GM23248 (cell line): ENCODE data around the gene PLXNA1. TPM values are rescaled to one million over a fixed set of nuclear protein-coding genes. Genes with fewer than 3 reads are reported as not detected.

Experiments
- DNase-seq: peaks from one replicate; pipeline ENCODE4 v3.0.0-alpha.2; 2015
- H2AFZ ChIP-seq: fragments of 200-600 bp; sonication (generic); 2 replicates; pipeline ENCODE4 v1.6.1; 2016; ENCODE audit warnings: antibody characterized with exemption
- H3F3A ChIP-seq: fragments of 200-600 bp; sonication (generic); 2 replicates; pipeline ENCODE4 v1.6.1; 2016; ENCODE audit warnings: mild to moderate bottlenecking, antibody characterized with exemption, mixed run types; ENCODE audit not compliant: insufficient read depth
- H3K27ac ChIP-seq: fragments of 200-600 bp; sonication (generic); 2 replicates; pipeline ENCODE4 v1.5.1; 2016; ENCODE audit warnings: mild to moderate bottlenecking
- H3K27me3 ChIP-seq: fragments of 200-600 bp; sonication (generic); replicated peaks from 2 replicates; pipeline ENCODE4 v1.6.1; 2016; ENCODE audit warnings: mild to moderate bottlenecking; ENCODE audit not compliant: insufficient read depth
- H3K36me3 ChIP-seq: fragments of 200-600 bp; sonication (generic); 2 replicates; pipeline ENCODE4 v1.6.1; 2016; ENCODE audit warnings: low read depth, mild to moderate bottlenecking
- H3K4me1 ChIP-seq: fragments of 200-600 bp; sonication (generic); 2 replicates; pipeline ENCODE4 v1.6.1; 2016; ENCODE audit warnings: mild to moderate bottlenecking; ENCODE audit not compliant: insufficient read depth
- H3K4me2 ChIP-seq: fragments of 200-600 bp; sonication (generic); one replicate; pipeline ENCODE4 v1.6.1; 2016; ENCODE audit warnings: mild to moderate bottlenecking; ENCODE audit not compliant: unreplicated experiment
- H3K4me3 ChIP-seq: fragments of 200-600 bp; sonication (generic); 2 replicates; pipeline ENCODE4 v1.5.1; 2016; ENCODE audit warnings: mild to moderate bottlenecking
- H3K79me2 ChIP-seq: fragments of 200-600 bp; sonication (generic); 2 replicates; pipeline ENCODE4 v1.6.1; 2016; ENCODE audit warnings: mild to moderate bottlenecking; ENCODE audit not compliant: insufficient read depth
- H3K9ac ChIP-seq: fragments of 200-600 bp; sonication (generic); 2 replicates; pipeline ENCODE4 v1.6.1; 2016; ENCODE audit warnings: mild to moderate bottlenecking
- H3K9me2 ChIP-seq: fragments of 200-600 bp; sonication (generic); 2 replicates; pipeline ENCODE4 v1.6.1; 2016; ENCODE audit warnings: mixed run types, mild to moderate bottlenecking, moderate library complexity; ENCODE audit not compliant: insufficient read depth
- H3K9me3 ChIP-seq: fragments of 200-600 bp; sonication (generic); one replicate; pipeline ENCODE4 v1.6.1; 2017; ENCODE audit warnings: low read depth
- H4K20me1 ChIP-seq: fragments of 200-600 bp; sonication (generic); 2 replicates; pipeline ENCODE4 v1.6.0; 2016; ENCODE audit not compliant: insufficient read depth
- EZH2 ChIP-seq: fragments of 200-600 bp; sonication (generic); IDR thresholded peaks from 2 replicates; pipeline ENCODE4 v1.6.1; 2018; ENCODE audit warnings: antibody characterized with exemption, mild to moderate bottlenecking; ENCODE audit not compliant: insufficient read depth, poor library complexity, severe bottlenecking
- EZH2phosphoT487 ChIP-seq: fragments of 200-600 bp; sonication (generic); IDR thresholded peaks from 2 replicates; pipeline ENCODE4 v1.6.1; 2018; ENCODE audit warnings: antibody characterized with exemption, moderate library complexity, mild to moderate bottlenecking, low read depth; ENCODE audit not compliant: insufficient read depth
- WGBS, 2 experiments: methylation state at CpG; one replicate each; pipeline ENCODE4 v1.1.6; 2015 to 2017; ENCODE audit warnings: low lambda C conversion rate in 2 of 2, low coverage in 1 of 2; ENCODE audit errors: missing lambda C conversion rate in 2 of 2; 5-methylcytosine and 5-hydroxymethylcytosine counted together
- in situ Hi-C: fragments of 300-500 bp; cut with MboI; formaldehyde crosslinking; loops from 2 replicates; pipeline ENCODE4 v1.15.0; 2020
- polyA plus RNA-seq: library from polyadenylated mRNA; unstranded; fragments of >200 nt; fragmentation: Nextera tagmentation; extraction: Ambion mirVana; gene quantifications from 2 replicates; pipeline ENCODE4 v1.2.1, GENCODE V29; 2016
- total RNA-seq: library from RNA; depleted of rRNA; stranded (reverse); fragments of >200 nt; shearing (Covaris generic); gene quantifications from 2 replicates; pipeline ENCODE4 v1.2.3, GENCODE V29; 2014

PLXNA1 gene
- total and polyA plus RNA-seq, 2 experiments from 2014 or later: 13.4 to 84.7 TPM

GRCh38 chr3:126995926-126996512, 13.1 kb downstream of the PLXNA1 start:
- peaks cover 7% of the 10 kb centered on the region for H3K4me1 ChIP-seq
- H3K9me2 ChIP-seq: no peaks in the 10 kb centered on the region
- peaks cover 100% of the 10 kb centered on the region for H3K79me2 ChIP-seq
- no peaks in the 10 kb centered on the region for H4K20me1 ChIP-seq
- WGBS, 2 experiments: 78 to 87% methylated on average over 11 of the region's 11 CpGs
- no peaks in the 10 kb centered on the region for H3K27me3 ChIP-seq
- H3K9me3 ChIP-seq: no peaks in the 10 kb centered on the region
- no peak overlapping the region for H3K4me3 ChIP-seq
- in situ Hi-C loops: no loop called here
- no peak overlapping the region for H2AFZ ChIP-seq
- no peaks in the 10 kb centered on the region for H3F3A ChIP-seq
- H3K4me2 ChIP-seq: no peak overlapping the region
- H3K36me3 ChIP-seq: no peaks in the 10 kb centered on the region
- TF ChIP-seq EZH2phosphoT487 (no peak), EZH2 (no peak)
- H3K27ac ChIP-seq: no peak overlapping the region
- DNase-seq: no peak
- no peak overlapping the region for H3K9ac ChIP-seq

- DNase-seq: peak; percentile 88
- in situ Hi-C loops: no loop called here
- no peak overlapping the region for H3K4me3 ChIP-seq
- no peak overlapping the region for H3K9ac ChIP-seq
- peak overlapping the region; percentile 20; the same call in 1 of the 2 replicates for H3K27ac ChIP-seq
- 38 to 39% methylated on average over 7 of the region's 7 CpGs for WGBS, 2 experiments
- no peak overlapping the region for H2AFZ ChIP-seq
- no peaks in the 10 kb centered on the region for H3K36me3 ChIP-seq
- no peaks in the 10 kb centered on the region for H4K20me1 ChIP-seq
- H3K79me2 ChIP-seq: peaks cover 99% of the 10 kb centered on the region
- no peaks in the 10 kb centered on the region for H3F3A ChIP-seq
- H3K27me3 ChIP-seq: no peaks in the 10 kb centered on the region
- TF ChIP-seq EZH2phosphoT487 (no peak), EZH2 (no peak)
- no peaks in the 10 kb centered on the region for H3K9me3 ChIP-seq
- H3K9me2 ChIP-seq: no peaks in the 10 kb centered on the region
- H3K4me1 ChIP-seq: peaks cover 16% of the 10 kb centered on the region
- no peak overlapping the region for H3K4me2 ChIP-seq
Observed at GRCh38 chr3:126996905-126997304, 14.0 kb downstream of the PLXNA1 start.

- H3K27ac ChIP-seq: peak overlapping the region; percentile 20; the same call in 1 of the 2 replicates
- TF ChIP-seq EZH2: no peak
- no peak for TF ChIP-seq EZH2phosphoT487
Observed at GRCh38 chr3:126997455-126998038, 14.6 kb downstream of the PLXNA1 start.

GRCh38 chr3:126998320-126998719, 15.4 kb downstream of the PLXNA1 start:
- Histone ChIP-seq H3K27me3 (no peaks in the 10 kb centered on the region), H4K20me1 (no peaks in the 10 kb centered on the region), H3K9ac (no peak overlapping the region), H3K36me3 (no peaks in the 10 kb centered on the region), H3K9me3 (no peaks in the 10 kb centered on the region), H3F3A (peaks cover 5% of the 10 kb centered on the region; the same call in 1 of the 2 replicates), H3K27ac (no peak overlapping the region), H3K9me2 (no peaks in the 10 kb centered on the region), H3K79me2 (peaks cover 85% of the 10 kb centered on the region), H3K4me2 (no peak overlapping the region), H3K4me3 (no peak overlapping the region), H2AFZ (no peak overlapping the region), H3K4me1 (peaks cover 27% of the 10 kb centered on the region)
- TF ChIP-seq EZH2 (no peak), EZH2phosphoT487 (no peak)
- in situ Hi-C loops: no loop called here
- 58 to 61% methylated on average over 4 of the region's 4 CpGs for WGBS, 2 experiments
- no peak for DNase-seq

More at GRCh38 chr3:126997455-126998038, 14.6 kb downstream of the PLXNA1 start:
- Histone ChIP-seq H3K4me2 (no peak overlapping the region), H3K4me1 (peaks cover 21% of the 10 kb centered on the region), H4K20me1 (no peaks in the 10 kb centered on the region), H3K9me2 (no peaks in the 10 kb centered on the region), H3K79me2 (peaks cover 93% of the 10 kb centered on the region), H3K27me3 (no peaks in the 10 kb centered on the region), H3K36me3 (no peaks in the 10 kb centered on the region), H3K9me3 (no peaks in the 10 kb centered on the region), H3K4me3 (no peak overlapping the region), H2AFZ (no peak overlapping the region), H3K9ac (no peak overlapping the region), H3F3A (peaks cover 3% of the 10 kb centered on the region; the same call in 1 of the 2 replicates)
- in situ Hi-C loops: no loop called here
- WGBS, 2 experiments: 88 to 89% methylated on average over 18 to 19 of the region's 19 CpGs
- DNase-seq: no peak

- Histone ChIP-seq H3K36me3 (no peaks in the 10 kb centered on the region), H3K27me3 (no peaks in the 10 kb centered on the region), H3K27ac (no peak overlapping the region), H3F3A (peaks cover 5% of the 10 kb centered on the region; the same call in 1 of the 2 replicates), H3K4me1 (peaks cover 28% of the 10 kb centered on the region), H3K79me2 (peaks cover 81% of the 10 kb centered on the region), H3K9me3 (no peaks in the 10 kb centered on the region), H4K20me1 (no peaks in the 10 kb centered on the region), H3K4me2 (no peak overlapping the region), H3K9me2 (no peaks in the 10 kb centered on the region), H2AFZ (no peak overlapping the region), H3K9ac (no peak overlapping the region), H3K4me3 (no peak overlapping the region)
- DNase-seq: no peak
- in situ Hi-C loops: no loop called here
- TF ChIP-seq EZH2phosphoT487 (no peak), EZH2 (no peak)
- 21 to 32% methylated on average over 3 of the region's 3 CpGs for WGBS, 2 experiments
Observed at GRCh38 chr3:126998728-126999127, 15.8 kb downstream of the PLXNA1 start.
